ENCODE data around the gene CHCHD6. TPM values are rescaled to one million over a fixed set of nuclear protein-coding genes. Genes with fewer than 3 reads are reported as not detected.

The CHCHD6 gene
- total RNA-seq, 3 donors from 2014 or later (not counting 1 experiment from before 2014, with no cell fraction given): 5.3 to 9.9 (median 8.3) TPM

- TF ChIP-seq CTCF (IDR thresholded peaks at IDR 0.05): no peak
- Mint-ChIP-seq H3K9me3 (no peaks in the 10 kb centered on the region), H3K27me3 (ENCODE audit: low read depth in 2 of 2) (no peaks in the 10 kb centered on the region), H3K27ac (no peak overlapping the region), H3K4me1 (no peaks in the 10 kb centered on the region), H3K36me3 (no peaks in the 10 kb centered on the region), H3K4me3 (no peak overlapping the region)
- no peaks in the 10 kb centered on the region for H3K4me1 ChIP-seq (ENCODE audit: control insufficient read depth, insufficient read depth, low read length)
- H3K27me3 ChIP-seq (ENCODE audit: control insufficient read depth, insufficient read depth, low read length): no peaks in the 10 kb centered on the region
- no peaks in the 10 kb centered on the region for H3K9me3 ChIP-seq (ENCODE audit: control insufficient read depth, insufficient read depth, low read length)
- no peaks in the 10 kb centered on the region for H3K36me3 ChIP-seq (ENCODE audit: control insufficient read depth, insufficient read depth, low read length)
- no peak overlapping the region for H3K4me3 ChIP-seq (ENCODE audit: low read length)
- WGBS (ENCODE audit: insufficient coverage): 84% methylated on average over 15 of the region's 15 CpGs
- intact Hi-C loops (cut with micrococcal nuclease): no loop called here
- peak overlapping the region; percentile 37 for H3K27ac ChIP-seq (ENCODE audit: low read length)
- ATAC-seq: no peak
- no peak for DNase-seq
These were observed 251.2 kb downstream of the CHCHD6 start for GRCh38 chr3:126955004-126955790.

GRCh38 chr3:126956361-126956760 lies 252.3 kb downstream of the CHCHD6 start:
- TF ChIP-seq CTCF (IDR thresholded peaks at IDR 0.05): no peak
- H3K4me1 ChIP-seq (ENCODE audit: control insufficient read depth, insufficient read depth, low read length): no peaks in the 10 kb centered on the region
- no peak overlapping the region for H3K4me3 ChIP-seq (ENCODE audit: low read length)
- H3K27ac Mint-ChIP-seq: no peak overlapping the region
- H3K36me3 Mint-ChIP-seq: no peaks in the 10 kb centered on the region
- DNase-seq (no peak), ATAC-seq (no peak)
- H3K4me3 Mint-ChIP-seq: no peak overlapping the region
- intact Hi-C loops (cut with micrococcal nuclease): no loop called here
- no peaks in the 10 kb centered on the region for H3K27me3 ChIP-seq (ENCODE audit: control insufficient read depth, insufficient read depth, low read length)
- H3K9me3 Mint-ChIP-seq: no peaks in the 10 kb centered on the region
- no peaks in the 10 kb centered on the region for H3K4me1 Mint-ChIP-seq
- H3K27me3 Mint-ChIP-seq (ENCODE audit: low read depth in 2 of 2): no peaks in the 10 kb centered on the region
- 90% methylated on average over 7 of the region's 8 CpGs for WGBS (ENCODE audit: insufficient coverage)
- H3K36me3 ChIP-seq (ENCODE audit: control insufficient read depth, insufficient read depth, low read length): no peaks in the 10 kb centered on the region
- no peaks in the 10 kb centered on the region for H3K9me3 ChIP-seq (ENCODE audit: control insufficient read depth, insufficient read depth, low read length)
- H3K27ac ChIP-seq (ENCODE audit: low read length): no peak overlapping the region

- 89% methylated on average over 23 of the region's 23 CpGs for WGBS (ENCODE audit: insufficient coverage)
- intact Hi-C loops (cut with micrococcal nuclease): no loop called here
- H3K36me3 Mint-ChIP-seq: no peaks in the 10 kb centered on the region
- Histone ChIP-seq H3K36me3 (ENCODE audit: control insufficient read depth, insufficient read depth, low read length) (no peaks in the 10 kb centered on the region), H3K27me3 (ENCODE audit: control insufficient read depth, insufficient read depth, low read length) (no peaks in the 10 kb centered on the region), H3K4me1 (ENCODE audit: control insufficient read depth, insufficient read depth, low read length) (no peaks in the 10 kb centered on the region), H3K4me3 (ENCODE audit: low read length) (no peak overlapping the region), H3K27ac (ENCODE audit: low read length) (no peak overlapping the region), H3K9me3 (ENCODE audit: control insufficient read depth, insufficient read depth, low read length) (no peaks in the 10 kb centered on the region)
- no peak overlapping the region for H3K4me3 Mint-ChIP-seq
- DNase-seq (no peak), ATAC-seq (no peak)
- no peaks in the 10 kb centered on the region for H3K9me3 Mint-ChIP-seq
- no peak for TF ChIP-seq CTCF (IDR thresholded peaks at IDR 0.05)
- H3K27me3 Mint-ChIP-seq (ENCODE audit: low read depth in 2 of 2): no peaks in the 10 kb centered on the region
- H3K27ac Mint-ChIP-seq: no peak overlapping the region
- H3K4me1 Mint-ChIP-seq: no peaks in the 10 kb centered on the region
These were observed 253.0 kb downstream of the CHCHD6 start for GRCh38 chr3:126956866-126957650.
